ENCODE measurements around the gene DCX.

DNA sequence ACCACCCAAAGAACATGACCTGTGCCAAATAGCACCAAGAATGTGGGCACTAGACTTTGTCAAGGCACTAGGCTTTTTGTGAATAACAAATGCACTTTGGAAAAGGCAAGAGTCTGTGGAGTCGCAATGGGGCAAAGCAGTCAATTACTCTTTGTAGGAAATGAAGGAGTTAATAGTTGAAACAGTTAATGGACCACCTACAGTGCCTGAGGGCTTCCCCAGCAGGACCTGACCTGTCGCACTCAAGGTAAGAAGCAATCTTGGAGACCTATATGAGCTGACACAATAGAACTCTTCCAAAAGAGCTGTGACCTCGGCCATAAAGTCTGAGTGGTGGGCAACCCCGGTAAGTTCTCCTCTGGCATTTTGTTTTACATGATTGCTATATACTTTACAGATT is 92.5 kb downstream of the DCX start:
- TF ChIP-seq POLR2A (IDR thresholded peaks at IDR 0.05; ENCODE audit: low read depth, low read length): no peak
- TF ChIP-seq, protein P1, sequence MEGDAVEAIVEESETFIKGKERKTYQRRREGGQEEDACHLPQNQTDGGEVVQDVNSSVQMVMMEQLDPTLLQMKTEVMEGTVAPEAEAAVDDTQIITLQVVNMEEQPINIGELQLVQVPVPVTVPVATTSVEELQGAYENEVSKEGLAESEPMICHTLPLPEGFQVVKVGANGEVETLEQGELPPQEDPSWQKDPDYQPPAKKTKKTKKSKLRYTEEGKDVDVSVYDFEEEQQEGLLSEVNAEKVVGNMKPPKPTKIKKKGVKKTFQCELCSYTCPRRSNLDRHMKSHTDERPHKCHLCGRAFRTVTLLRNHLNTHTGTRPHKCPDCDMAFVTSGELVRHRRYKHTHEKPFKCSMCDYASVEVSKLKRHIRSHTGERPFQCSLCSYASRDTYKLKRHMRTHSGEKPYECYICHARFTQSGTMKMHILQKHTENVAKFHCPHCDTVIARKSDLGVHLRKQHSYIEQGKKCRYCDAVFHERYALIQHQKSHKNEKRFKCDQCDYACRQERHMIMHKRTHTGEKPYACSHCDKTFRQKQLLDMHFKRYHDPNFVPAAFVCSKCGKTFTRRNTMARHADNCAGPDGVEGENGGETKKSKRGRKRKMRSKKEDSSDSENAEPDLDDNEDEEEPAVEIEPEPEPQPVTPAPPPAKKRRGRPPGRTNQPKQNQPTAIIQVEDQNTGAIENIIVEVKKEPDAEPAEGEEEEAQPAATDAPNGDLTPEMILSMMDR (conservative IDR thresholded peaks at IDR 0.05; ENCODE audit: low read depth, low read length): no peak

Measured in IMR-90 (cell line).